DND-41 (cell line): Measurements from ENCODE around the gene KIRREL3.

Experiments
- ATAC-seq: fragments of 200-7000 bp; cut with Tn5 transposase; 3 replicates; pipeline ENCODE4 v1.9.1; 2021; ENCODE audit warnings: low read depth; ENCODE audit not compliant: insufficient read depth
- DNase-seq: peaks from one replicate; pipeline ENCODE4 v3.0.0-alpha.2; 2020
- H2AFZ ChIP-seq: 2 replicates; pipeline ENCODE4 v1.6.0; 2012; ENCODE audit warnings: low read depth, low read length
- H3K27ac ChIP-seq: 2 replicates; pipeline ENCODE4 v1.5.1; 2012; ENCODE audit warnings: low read length, inconsistent platforms
- H3K27me3 ChIP-seq: fragments of 200-600 bp; sonication (generic); 2 replicates; pipeline ENCODE4 v1.6.0; 2012; ENCODE audit warnings: low read length, mild to moderate bottlenecking, inconsistent platforms; ENCODE audit not compliant: insufficient read depth, poor library complexity
- H3K36me3 ChIP-seq: 2 replicates; pipeline ENCODE4 v1.5.1; 2012; ENCODE audit warnings: low read length, inconsistent platforms; ENCODE audit not compliant: insufficient read depth
- H3K4me1 ChIP-seq: 2 replicates; pipeline ENCODE4 v1.5.1; 2012; ENCODE audit warnings: mild to moderate bottlenecking, low read length; ENCODE audit not compliant: insufficient read depth
- H3K4me2 ChIP-seq: 2 replicates; pipeline ENCODE4 v1.6.0; 2012; ENCODE audit warnings: mild to moderate bottlenecking, moderate library complexity, low read length, inconsistent platforms; ENCODE audit not compliant: insufficient read depth
- H3K4me3 ChIP-seq, 2 experiments: fragments of 200-600 bp in 1 of 2; shearing (Covaris generic) in 1 of 2; 2 replicates each; pipeline ENCODE4 v1.5.1; 2012 to 2016; ENCODE audit warnings: inconsistent platforms in 2 of 2, low read length in 2 of 2, mild to moderate bottlenecking in 2 of 2, low read depth in 1 of 2, moderate library complexity in 1 of 2
- H3K79me2 ChIP-seq: 2 replicates; pipeline ENCODE4 v1.6.0; 2012; ENCODE audit warnings: low read length, inconsistent platforms; ENCODE audit not compliant: insufficient read depth
- H3K9ac ChIP-seq: 2 replicates; pipeline ENCODE4 v1.6.0; 2012; ENCODE audit warnings: low read depth, mild to moderate bottlenecking, inconsistent platforms, low read length, moderate library complexity
- H3K9me3 ChIP-seq: 2 replicates; pipeline ENCODE4 v1.5.1; 2012; ENCODE audit warnings: low read length, moderate library complexity, mild to moderate bottlenecking, inconsistent platforms; ENCODE audit not compliant: insufficient read depth, severe bottlenecking
- H4K20me1 ChIP-seq: 2 replicates; pipeline ENCODE4 v1.6.0; 2012; ENCODE audit warnings: low read length; ENCODE audit not compliant: insufficient read depth
- EZH2 ChIP-seq: IDR thresholded peaks from 3 replicates; pipeline ENCODE4 v1.6.1; 2012; ENCODE audit warnings: borderline replicate concordance, low read depth, mild to moderate bottlenecking, moderate library complexity, low read length, inconsistent platforms; ENCODE audit not compliant: severe bottlenecking
- TF ChIP-seq, protein P1 (sequence below): IDR thresholded peaks from 2 replicates; pipeline ENCODE4 v1.5.1; 2012; ENCODE audit warnings: borderline replicate concordance, low read length, moderate library complexity, mild to moderate bottlenecking; ENCODE audit not compliant: poor library complexity, severe bottlenecking; ENCODE audit errors: extremely low read depth

Gene KIRREL3

DNA sequence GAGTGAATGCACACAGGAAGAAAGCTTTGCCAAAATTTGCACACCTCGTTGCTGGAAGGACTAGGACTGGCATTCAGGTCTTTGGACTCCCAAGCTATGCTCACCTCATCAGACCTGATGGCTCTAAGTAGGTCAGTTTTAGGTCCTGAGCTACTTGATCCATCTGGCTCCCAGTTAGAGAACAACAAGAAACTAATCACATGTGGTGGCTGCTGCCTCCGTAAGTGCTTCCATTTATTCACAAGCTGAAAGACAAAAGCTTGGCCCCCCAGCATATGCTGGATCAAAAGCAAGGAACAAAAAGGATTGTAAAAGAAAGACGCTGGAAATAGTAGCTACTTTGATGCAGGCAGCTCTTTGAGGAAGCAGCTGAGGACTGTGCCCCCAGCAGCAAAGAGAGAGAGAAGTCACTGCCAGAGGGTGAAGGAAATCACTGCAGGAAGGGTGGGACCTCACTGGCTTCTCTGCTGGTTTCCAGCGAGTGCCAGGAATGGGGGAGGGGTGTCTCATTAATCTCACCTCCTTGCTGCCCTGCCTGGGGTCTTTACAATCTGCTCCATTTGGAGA is 268.9 kb downstream of the KIRREL3 start:
- Histone ChIP-seq H3K9me3 (no peaks in the 10 kb centered on the region), H3K4me3 (no peak overlapping the region), H3K27ac (no peak overlapping the region), H3K36me3 (no peaks in the 10 kb centered on the region), H3K27me3 (peaks cover 5% of the 10 kb centered on the region), H3K4me1 (no peaks in the 10 kb centered on the region), H3K4me2 (no peak overlapping the region), H4K20me1 (no peaks in the 10 kb centered on the region), H3K79me2 (no peaks in the 10 kb centered on the region), H3K9ac (no peak overlapping the region), H2AFZ (no peak overlapping the region)
- no peak for TF ChIP-seq EZH2
- TF ChIP-seq, protein P1, sequence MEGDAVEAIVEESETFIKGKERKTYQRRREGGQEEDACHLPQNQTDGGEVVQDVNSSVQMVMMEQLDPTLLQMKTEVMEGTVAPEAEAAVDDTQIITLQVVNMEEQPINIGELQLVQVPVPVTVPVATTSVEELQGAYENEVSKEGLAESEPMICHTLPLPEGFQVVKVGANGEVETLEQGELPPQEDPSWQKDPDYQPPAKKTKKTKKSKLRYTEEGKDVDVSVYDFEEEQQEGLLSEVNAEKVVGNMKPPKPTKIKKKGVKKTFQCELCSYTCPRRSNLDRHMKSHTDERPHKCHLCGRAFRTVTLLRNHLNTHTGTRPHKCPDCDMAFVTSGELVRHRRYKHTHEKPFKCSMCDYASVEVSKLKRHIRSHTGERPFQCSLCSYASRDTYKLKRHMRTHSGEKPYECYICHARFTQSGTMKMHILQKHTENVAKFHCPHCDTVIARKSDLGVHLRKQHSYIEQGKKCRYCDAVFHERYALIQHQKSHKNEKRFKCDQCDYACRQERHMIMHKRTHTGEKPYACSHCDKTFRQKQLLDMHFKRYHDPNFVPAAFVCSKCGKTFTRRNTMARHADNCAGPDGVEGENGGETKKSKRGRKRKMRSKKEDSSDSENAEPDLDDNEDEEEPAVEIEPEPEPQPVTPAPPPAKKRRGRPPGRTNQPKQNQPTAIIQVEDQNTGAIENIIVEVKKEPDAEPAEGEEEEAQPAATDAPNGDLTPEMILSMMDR = no peak
- ATAC-seq (no peak), DNase-seq (no peak)

DNA sequence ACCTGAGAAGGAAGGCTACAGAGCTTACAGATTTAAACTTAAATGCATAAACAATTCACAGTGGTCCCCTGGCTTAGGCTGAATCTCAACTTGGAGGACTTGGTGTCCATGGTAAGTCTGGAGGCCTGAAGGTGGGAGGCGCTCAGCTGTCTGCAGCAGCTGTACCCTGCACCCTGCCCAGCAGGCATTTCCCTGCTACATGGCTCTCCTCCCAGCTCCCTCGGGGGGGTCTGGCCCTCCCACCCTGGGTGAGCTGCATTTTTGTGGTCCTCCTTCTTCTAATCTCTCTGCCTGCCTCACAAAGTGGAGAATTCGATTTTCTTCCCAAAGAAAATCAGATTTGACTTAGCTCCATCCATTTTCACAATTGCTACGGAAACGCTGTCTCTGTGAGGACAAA is 273.2 kb downstream of the KIRREL3 start:
- TF ChIP-seq, protein P1 = no peak
- no peak for TF ChIP-seq EZH2
- Histone ChIP-seq H3K27me3 (peaks cover 3% of the 10 kb centered on the region), H3K4me2 (no peak overlapping the region), H3K9ac (no peak overlapping the region), H4K20me1 (no peaks in the 10 kb centered on the region; the same call in 1 of the 2 replicates), H3K9me3 (no peaks in the 10 kb centered on the region), H3K27ac (no peak overlapping the region), H3K4me3 (no peak overlapping the region), H2AFZ (no peak overlapping the region), H3K79me2 (no peaks in the 10 kb centered on the region), H3K36me3 (no peaks in the 10 kb centered on the region), H3K4me1 (no peaks in the 10 kb centered on the region)
- DNase-seq (no peak), ATAC-seq (no peak)

DNA sequence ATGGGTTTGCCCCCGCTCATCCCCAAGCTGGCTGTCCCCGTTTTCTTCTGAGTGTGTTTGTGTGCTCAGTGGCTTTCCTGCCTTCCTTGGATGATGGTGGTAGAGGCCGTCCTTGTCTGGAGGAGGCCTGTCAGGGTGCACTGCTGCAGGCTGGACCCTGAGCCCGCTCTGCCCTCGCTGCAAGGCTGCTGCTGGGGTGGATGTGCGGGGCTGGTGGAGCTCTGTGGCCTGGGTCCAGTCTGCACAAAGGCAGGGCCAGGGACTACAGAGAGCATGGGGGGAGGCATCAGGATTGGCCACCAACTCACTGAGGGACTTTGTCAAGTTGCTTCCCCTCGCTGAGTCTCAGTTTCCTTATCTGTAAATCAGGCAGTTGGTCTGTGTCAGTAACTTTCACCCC is 275.0 kb downstream of the KIRREL3 start:
- ATAC-seq (no peak), DNase-seq (no peak)
- Histone ChIP-seq H3K27me3 (no peaks in the 10 kb centered on the region), H2AFZ (no peak overlapping the region), H3K36me3 (no peaks in the 10 kb centered on the region), H4K20me1 (no peaks in the 10 kb centered on the region; the same call in 1 of the 2 replicates), H3K79me2 (no peaks in the 10 kb centered on the region), H3K9me3 (no peaks in the 10 kb centered on the region), H3K9ac (no peak overlapping the region), H3K4me1 (no peaks in the 10 kb centered on the region), H3K27ac (no peak overlapping the region), H3K4me2 (no peak overlapping the region), H3K4me3 (no peak overlapping the region)
- TF ChIP-seq EZH2 = no peak
- TF ChIP-seq, protein P1 = no peak
